Pancreas (tissue), 10 donors: Measurements from ENCODE around the gene ARHGAP22. TPM values are rescaled to one million over a fixed set of nuclear protein-coding genes. Genes with fewer than 3 reads are reported as not detected.

ENCODE experiments used
- ATAC-seq, 4 donors: fragments of 200-7000 bp; cut with Tn5 transposase; one replicate each; pipeline versions ENCODE4 v1.8.0 to v1.9.1; 2020; ENCODE audit warnings: mild to moderate bottlenecking in 4 of 4, moderate library complexity in 4 of 4
- DNase-seq, 6 donors: peaks; one replicate each; pipeline ENCODE4 v3.0.0-alpha.2; 2020
- FAIRE-seq: peaks from 2 replicates; lab custom pipeline; 2012; peaks lifted over from hg19 to GRCh38; lab: Jason Lieb, UNC
- H3K27ac ChIP-seq, 4 donors: fragments of 200-600 bp; sonication (generic); 1 replicate in 3 of 4; 2 replicates in 1 of 4; pipeline versions ENCODE4 v1.5.0 to v1.8.0; 2020
- H3K27me3 ChIP-seq, 4 donors: fragments of 200-600 bp; one replicate each; pipeline ENCODE4 v1.8.0; 2021
- H3K36me3 ChIP-seq, 3 donors: fragments of 200-600 bp; sonication (generic) in 1 of 3; one replicate each; pipeline versions ENCODE4 v1.5.0 to v1.8.0; 2020 to 2021
- H3K4me1 ChIP-seq, 3 donors: fragments of 200-600 bp; one replicate each; pipeline ENCODE4 v1.8.0; 2021
- H3K4me3 ChIP-seq, 4 donors: fragments of 200-600 bp; sonication (generic) in 2 of 4; one replicate each; pipeline versions ENCODE4 v1.5.0 to v1.8.0; 2020 to 2021
- H3K9me3 ChIP-seq, 4 donors: fragments of 200-600 bp; one replicate each; pipeline ENCODE4 v1.8.0; 2021
- CTCF ChIP-seq, 4 donors: fragments of 200-600 bp; sonication (generic) in 3 of 4; IDR thresholded peaks; one replicate each; pipeline versions ENCODE4 v1.5.0 to v1.8.0; 2021; ENCODE audit warnings: antibody characterized with exemption in 4 of 4
- WGBS, 2 donors: extraction: QIAGEN DNeasy Blood & Tissue Kit; methylation state at CpG; one replicate each; pipeline ENCODE4 v1.1.7; 2013; 5-methylcytosine and 5-hydroxymethylcytosine counted together
- intact Hi-C, 3 donors: fragments of 100-400 bp; cut with DNase I; formaldehyde crosslinking; loops; one replicate each; pipeline versions ENCODE4 v1.11.1 to v1.14.2; 2022
- polyA plus RNA-seq, 2 donors: library from polyadenylated mRNA; stranded (reverse); fragments of 200-250 nt; gene quantifications; one replicate each; pipeline ENCODE4 v1.2.3, GENCODE V29; 2013
- total RNA-seq, 6 donors: library from RNA; stranded (reverse); fragmentation: NEBNext Ultra II Directional in 4 of 6; extraction: Animal tissue kit (Norgen Biotek cat#: 25700) in 4 of 6; gene quantifications; one replicate each; pipeline versions ENCODE4 v1.2.1 to v1.2.4, GENCODE V29; 2021 to 2023
- donor health status: healthy with polysubstance abuse.
- donor health status: DM: no; HTN: no; CAD: no; lungs with moderate emphysema.
- donor health status: DM: no; HTN: no; CAD: no.
- donor health status: control.
- donor health status: control.
- donor health status: Bipolar disorder and iron deficiency.
- donor health status: DM: yes; HTN: yes; CAD: no.
- donor health status: DM: no; HTN: no; CAD: no.
- donor health status: DM: no; HTN: no; CAD: no.
- donor health status: DM: yes; HTN: yes; CAD: no.

Gene ARHGAP22
- total and polyA plus RNA-seq, 8 donors = 1.1 to 6.0 (median 1.9) TPM

- Histone ChIP-seq H3K27me3 (no peaks in the 10 kb centered on the region), H3K36me3 (no peaks in the 10 kb centered on the region), H3K4me3 (no peak overlapping the region), H3K4me1 (no peaks in the 10 kb centered on the region), H3K27ac (no peak overlapping the region), H3K9me3 (no peaks in the 10 kb centered on the region)
- FAIRE-seq (no peak), DNase-seq (no peak), ATAC-seq (no peak)
- no peak for TF ChIP-seq CTCF (IDR thresholded peaks at IDR 0.05)
- intact Hi-C loops = no loop called here
- WGBS, 2 donors = 74 to 77% methylated on average over 5 of the region's 5 CpGs
These were observed 24.6 kb downstream of the ARHGAP22 start for GRCh38 chr10:48580236-48580635.

GRCh38 chr10:48579251-48579960 lies 25.5 kb downstream of the ARHGAP22 start:
- Histone ChIP-seq H3K9me3 (no peaks in the 10 kb centered on the region), H3K27ac (no peak overlapping the region), H3K36me3 (no peaks in the 10 kb centered on the region), H3K27me3 (no peaks in the 10 kb centered on the region), H3K4me1 (no peaks in the 10 kb centered on the region), H3K4me3 (no peak overlapping the region)
- intact Hi-C loops = no loop called here
- ATAC-seq (no peak), DNase-seq (no peak), FAIRE-seq (no peak)
- no peak for TF ChIP-seq CTCF (IDR thresholded peaks at IDR 0.05)
- WGBS, 2 donors = 60 to 65% methylated on average over 8 of the region's 8 CpGs

- no peak for TF ChIP-seq CTCF (IDR thresholded peaks at IDR 0.05)
- no peak for FAIRE-seq
- no peak for DNase-seq
- H3K27ac ChIP-seq = no peak overlapping the region
- H3K27me3 ChIP-seq = no peaks in the 10 kb centered on the region
- 82 to 86% methylated on average over 5 of the region's 5 CpGs for WGBS, 2 donors
- no peaks in the 10 kb centered on the region for H3K4me1 ChIP-seq
- ATAC-seq = peak in 2 of 4 donors; percentile 56 to 76
- intact Hi-C loops = no loop called here
- no peaks in the 10 kb centered on the region for H3K36me3 ChIP-seq
- no peak overlapping the region for H3K4me3 ChIP-seq
- no peaks in the 10 kb centered on the region for H3K9me3 ChIP-seq
These were observed 27.7 kb downstream of the ARHGAP22 start for GRCh38 chr10:48577158-48577557.

GRCh38 chr10:48576501-48576900 lies 28.4 kb downstream of the ARHGAP22 start:
- ATAC-seq = no peak
- intact Hi-C loops = no loop called here
- Histone ChIP-seq H3K9me3 (no peaks in the 10 kb centered on the region), H3K36me3 (no peaks in the 10 kb centered on the region), H3K4me1 (no peaks in the 10 kb centered on the region), H3K4me3 (no peak overlapping the region), H3K27me3 (no peaks in the 10 kb centered on the region), H3K27ac (no peak overlapping the region)
- TF ChIP-seq CTCF (IDR thresholded peaks at IDR 0.05) = no peak
- no peak for FAIRE-seq
- no peak for DNase-seq
- 74 to 89% methylated on average over 2 of the region's 2 CpGs for WGBS, 2 donors

- Histone ChIP-seq H3K4me1 (no peaks in the 10 kb centered on the region), H3K27me3 (no peaks in the 10 kb centered on the region), H3K9me3 (no peaks in the 10 kb centered on the region), H3K4me3 (no peak overlapping the region), H3K27ac (no peak overlapping the region), H3K36me3 (no peaks in the 10 kb centered on the region)
- no peak for DNase-seq
- 89 to 91% methylated on average over 4 of the region's 4 CpGs for WGBS, 2 donors
- no peak for TF ChIP-seq CTCF (IDR thresholded peaks at IDR 0.05)
- intact Hi-C loops = no loop called here
- ATAC-seq = no peak
- FAIRE-seq = no peak
These were observed 29.0 kb downstream of the ARHGAP22 start for GRCh38 chr10:48575901-48576300.
